Fibroblast of villous mesenchyme (primary cell): ENCODE measurements around the gene SPTBN4. TPM values are rescaled to one million over a fixed set of nuclear protein-coding genes. Genes with fewer than 3 reads are reported as not detected.

Source experiments
- DNase-seq: peaks from one replicate; pipeline ENCODE4 v3.0.0-alpha.2; 2010; ENCODE audit warnings: low read depth
- H3K4me3 ChIP-seq: 2 replicates; pipeline ENCODE4 v1.5.1; 2011; ENCODE audit warnings: low read depth, mild to moderate bottlenecking, low read length
- CTCF ChIP-seq: IDR thresholded peaks from 2 replicates; pipeline ENCODE4 v1.5.1; 2012; ENCODE audit warnings: low read depth, mild to moderate bottlenecking, low read length; ENCODE audit not compliant: insufficient read depth
- total RNA-seq: library from RNA; depleted of rRNA; stranded (reverse); fragments of >200 nt; gene quantifications from 2 replicates; pipeline ENCODE4 v1.2.3, GENCODE V29; 2012

Gene SPTBN4
- total RNA-seq, 1 donor, result 1.3 TPM

GRCh38 chr19:40501599-40501998 is 34.8 kb downstream of the SPTBN4 start:
- no peak for DNase-seq
- no peak for TF ChIP-seq CTCF

GRCh38 chr19:40502081-40502480 is 35.3 kb downstream of the SPTBN4 start:
- TF ChIP-seq CTCF, result no peak
- DNase-seq, result no peak

More at GRCh38 chr19:40501599-40501998, 34.8 kb downstream of the SPTBN4 start:
- H3K4me3 ChIP-seq, result no peak overlapping the region

DNA sequence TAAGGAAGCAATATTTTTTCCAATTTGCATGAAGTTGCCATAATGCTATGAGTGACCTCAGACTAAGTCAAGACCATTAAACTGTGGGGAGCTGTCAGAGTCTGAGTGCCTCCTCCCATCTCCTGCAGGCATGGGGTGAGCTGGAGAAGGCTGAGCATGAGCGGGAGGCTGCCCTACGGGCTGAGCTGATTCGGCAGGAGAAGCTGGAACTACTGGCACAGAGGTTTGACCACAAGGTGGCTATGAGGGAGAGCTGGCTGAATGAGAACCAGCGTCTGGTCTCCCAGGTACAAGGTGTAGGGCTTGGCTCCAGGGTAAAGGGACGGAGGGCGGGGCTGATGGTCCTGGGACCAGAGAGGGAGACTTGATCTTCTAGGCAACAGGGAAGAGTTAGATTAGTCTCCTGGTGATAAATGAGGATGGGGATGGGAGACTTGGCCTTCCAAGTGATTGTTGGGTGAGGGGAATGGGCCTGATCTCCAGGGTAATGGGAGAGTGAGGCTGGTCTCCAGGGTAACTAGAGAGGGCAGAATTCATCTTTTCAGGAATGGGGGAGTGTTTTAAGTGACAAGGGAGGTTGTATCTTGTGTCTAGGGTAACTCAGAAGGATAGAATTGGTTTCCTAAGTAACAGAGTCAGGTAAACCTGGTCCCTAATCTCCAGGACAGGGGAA is 36.0 kb downstream of the SPTBN4 start:
- no peak overlapping the region for H3K4me3 ChIP-seq
- peak; percentile 12 for TF ChIP-seq CTCF
- no peak for DNase-seq

More at GRCh38 chr19:40502081-40502480, 35.3 kb downstream of the SPTBN4 start:
- H3K4me3 ChIP-seq, result no peak overlapping the region

- DNase-seq, result no peak
Observed at GRCh38 chr19:40503320-40503695, 36.5 kb downstream of the SPTBN4 start.

DNA sequence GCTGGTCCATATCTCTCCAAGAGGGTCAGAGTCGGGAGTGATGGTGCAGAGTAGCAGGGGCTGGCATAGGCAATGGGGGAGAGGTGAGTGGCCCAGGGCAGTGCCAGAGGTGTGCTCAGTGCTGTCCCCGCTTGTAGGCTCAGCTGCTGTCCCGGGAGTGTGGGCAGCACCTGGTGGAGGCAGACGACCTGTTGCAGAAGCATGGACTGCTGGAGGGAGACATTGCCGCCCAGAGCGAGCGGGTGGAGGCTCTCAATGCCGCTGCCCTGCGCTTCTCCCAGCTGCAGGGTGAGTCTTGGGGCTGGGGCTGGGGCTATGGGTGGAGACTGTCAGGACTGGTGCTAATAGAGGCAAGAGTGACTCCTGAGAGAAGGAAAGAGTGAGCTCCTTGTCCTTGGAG is 39.3 kb downstream of the SPTBN4 start:
- TF ChIP-seq CTCF, result no peak

More at GRCh38 chr19:40503320-40503695, 36.5 kb downstream of the SPTBN4 start:
- H3K4me3 ChIP-seq, result no peak overlapping the region
- no peak for TF ChIP-seq CTCF

DNA sequence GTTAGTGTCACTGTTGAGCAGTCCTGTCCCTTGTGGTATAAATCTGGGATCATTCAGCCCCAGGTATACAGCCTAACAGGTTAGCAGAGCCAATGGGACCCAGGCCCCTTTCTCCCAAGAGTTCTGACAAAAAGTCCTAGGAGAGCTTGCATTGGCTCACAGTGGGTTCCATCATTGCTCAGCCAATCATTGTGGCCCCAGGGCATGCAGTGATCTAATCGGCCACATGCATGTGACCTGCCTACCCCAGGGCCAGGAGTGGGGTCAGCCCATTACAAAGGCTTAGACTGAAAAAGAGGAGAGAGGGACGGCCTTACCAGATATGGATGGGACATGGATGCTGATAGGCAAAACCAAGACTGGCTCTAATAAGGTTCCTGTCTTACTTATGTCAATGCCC is 41.1 kb downstream of the SPTBN4 start:
- TF ChIP-seq CTCF, result no peak
- no peak for DNase-seq
- H3K4me3 ChIP-seq, result no peak overlapping the region

More for the DNA sequence above, 39.3 kb downstream of the SPTBN4 start:
- no peak for DNase-seq
- no peak overlapping the region for H3K4me3 ChIP-seq

DNA sequence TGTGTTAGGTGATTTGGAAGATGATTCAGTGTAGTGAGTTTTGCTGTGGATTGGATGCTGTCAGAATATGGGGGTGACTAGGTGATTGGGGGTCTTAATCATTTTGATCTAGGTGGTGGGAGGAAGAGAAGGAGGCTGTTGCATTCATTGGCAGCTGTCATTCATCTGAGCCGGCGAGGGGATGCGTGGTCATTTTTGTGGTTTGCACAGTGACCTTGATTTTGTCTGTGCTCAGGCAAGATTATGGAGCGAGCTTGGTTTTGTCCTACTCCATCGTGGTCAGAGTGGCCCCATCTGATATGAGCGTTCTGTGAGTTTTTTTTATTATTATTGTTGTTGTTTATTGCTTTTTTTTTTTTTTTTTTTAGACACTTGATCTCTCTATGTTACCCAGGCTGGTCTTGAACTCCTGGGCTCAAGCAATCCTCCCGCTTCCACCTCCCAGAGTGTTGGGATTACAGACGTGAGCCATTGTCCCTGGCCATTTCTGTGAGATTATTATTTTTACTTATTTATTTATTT is 42.0 kb downstream of the SPTBN4 start:
- DNase-seq, result no peak
- TF ChIP-seq CTCF, result no peak
- no peak overlapping the region for H3K4me3 ChIP-seq
